NCI-H510A (cell line): ENCODE results near the gene GATAD2A.
"Not testable (repeated sequence)": the region's sequence is repeated elsewhere in the genome, so short reads cannot be mapped to it uniquely, and the experiment has no call there.

ENCODE experiments used
- DNase-seq: peaks from one replicate; lab custom pipeline; 2025; lab: John Stamatoyannopoulos, UW

The GATAD2A gene

GRCh38 chr19:19387108-19387507 lies 18.4 kb upstream of the GATAD2A start:
- DNase-seq: no peak

GRCh38 chr19:19388568-19389555 lies 16.6 kb upstream of the GATAD2A start:
- no peak for DNase-seq

DNA sequence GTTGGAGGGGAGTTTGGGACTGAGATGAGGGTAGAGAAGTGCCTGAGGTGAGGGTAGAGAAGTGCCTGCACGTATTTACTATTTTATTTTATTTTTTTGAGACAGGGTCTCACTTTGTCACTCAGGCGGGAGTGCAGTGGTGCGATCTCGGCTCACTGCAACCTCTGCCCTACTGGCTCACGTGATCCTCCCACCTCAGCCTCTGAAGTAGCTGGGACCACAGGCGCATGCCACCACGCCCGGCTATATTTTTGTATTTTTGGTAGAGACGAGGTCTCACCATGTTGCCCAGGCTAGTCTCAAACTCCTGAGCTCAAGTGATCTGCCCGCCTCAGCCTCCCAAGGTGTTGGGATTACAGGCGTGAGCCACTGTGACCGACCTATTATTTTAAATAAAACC lies 15.8 kb upstream of the GATAD2A start:
- not testable (repeated sequence) for DNase-seq

GRCh38 chr19:19394333-19394732 lies 11.1 kb upstream of the GATAD2A start:
- not testable (repeated sequence) for DNase-seq

DNA sequence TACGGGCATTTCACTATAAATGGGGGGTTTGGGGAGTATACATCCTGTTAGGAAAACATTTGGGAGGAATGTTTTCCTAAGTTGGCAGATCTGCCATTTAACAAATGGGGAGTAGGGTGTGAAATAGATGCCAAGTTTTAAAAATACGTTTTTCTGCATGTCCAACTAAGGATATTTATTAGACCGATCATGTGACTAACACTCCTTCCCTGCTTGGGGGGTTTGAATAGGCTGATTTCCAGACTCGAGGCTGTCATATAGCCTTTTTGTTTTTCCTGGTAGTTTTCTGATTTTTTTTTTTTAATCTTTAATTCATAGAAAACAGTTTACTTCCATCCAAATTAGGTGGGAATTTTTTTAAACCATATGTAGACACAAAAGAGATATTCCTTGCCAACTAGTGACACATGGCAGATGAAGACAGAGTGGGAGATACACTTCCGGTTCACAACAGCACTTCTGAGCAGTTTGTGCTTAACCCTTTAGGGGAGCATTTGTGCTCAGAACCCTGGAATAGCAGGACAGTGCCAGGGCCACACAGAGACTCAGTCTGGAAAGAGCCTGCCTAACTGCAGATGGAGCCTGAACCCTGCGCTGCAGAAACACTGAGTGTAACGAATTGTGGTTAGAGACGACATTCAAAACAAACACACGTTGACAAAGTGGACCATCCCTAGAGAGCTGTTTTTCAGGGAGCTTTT lies 5.6 kb upstream of the GATAD2A start:
- DNase-seq: no peak

- DNase-seq: no peak
These were observed 2.7 kb upstream of the GATAD2A start for GRCh38 chr19:19402656-19403372.

GRCh38 chr19:19403373-19403901 lies 2.0 kb upstream of the GATAD2A start:
- DNase-seq: no peak

DNA sequence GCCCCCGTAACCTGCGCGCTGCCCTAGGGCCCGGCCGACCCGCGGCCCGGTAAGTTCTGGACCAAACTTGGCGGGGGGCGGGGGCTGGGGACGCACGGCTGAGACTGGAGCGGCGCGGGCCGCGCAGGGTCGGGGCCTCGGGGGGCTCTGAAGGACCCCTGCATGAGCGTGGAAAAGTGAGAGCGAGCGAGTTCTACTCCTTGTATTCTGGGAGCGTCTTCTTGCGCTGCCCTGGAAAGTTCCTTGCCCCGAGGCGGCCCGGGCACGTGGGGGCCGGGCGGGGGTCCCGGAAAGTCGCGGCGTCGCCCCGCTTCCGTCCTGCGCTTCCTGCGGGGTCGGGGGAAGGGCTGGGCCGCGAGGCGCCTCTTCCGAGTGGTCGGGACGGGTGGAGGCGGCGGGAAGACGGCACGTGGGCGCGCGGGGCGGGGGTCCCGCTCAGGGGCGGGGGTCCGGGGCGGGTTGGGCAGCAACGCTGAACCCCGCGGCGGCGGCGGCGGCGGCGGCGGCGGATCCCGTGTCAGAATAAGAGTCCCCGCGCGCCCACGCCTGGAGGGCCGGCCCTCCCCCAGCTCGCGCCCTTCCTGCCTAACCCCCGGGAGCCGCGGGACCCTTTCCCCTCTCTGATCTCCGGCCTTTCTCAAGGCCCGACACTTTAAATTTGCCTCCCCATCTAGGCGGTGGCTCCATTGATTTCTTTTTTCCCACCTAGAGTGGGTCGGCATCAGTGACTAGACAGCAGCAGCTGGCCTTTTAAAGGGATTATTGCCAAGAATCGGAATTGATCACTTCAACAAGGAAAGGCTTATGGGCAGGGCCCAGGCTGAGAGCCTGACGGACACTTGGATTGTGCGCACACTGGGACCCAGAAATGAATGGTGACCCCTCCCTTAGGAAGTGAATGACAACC lies 749 bp downstream of the GATAD2A start:
- no peak for DNase-seq

- no peak for DNase-seq
These were observed 1.6 kb downstream of the GATAD2A start for GRCh38 chr19:19406878-19407632.

GRCh38 chr19:19407633-19407930 lies 2.1 kb downstream of the GATAD2A start:
- DNase-seq: no peak

DNA sequence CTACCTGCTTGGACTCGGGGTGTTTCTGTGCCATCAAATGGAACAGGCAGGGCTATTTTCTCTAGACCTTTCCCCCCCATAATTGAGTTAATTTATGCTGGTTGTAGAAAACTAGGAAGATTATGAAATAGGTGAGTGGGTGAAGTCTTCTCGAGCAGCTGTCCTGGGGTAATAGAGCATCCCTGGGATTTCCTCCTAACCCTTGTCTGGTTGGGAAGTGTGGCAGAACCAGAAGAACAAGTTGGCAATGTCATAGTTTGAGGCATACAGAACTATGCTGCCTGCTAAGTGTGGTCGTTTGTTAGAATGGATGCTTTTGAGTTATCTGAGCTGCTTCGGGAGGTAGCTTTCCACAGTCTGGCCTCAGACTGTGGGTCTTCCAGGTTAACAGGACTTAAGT lies 3.7 kb downstream of the GATAD2A start:
- DNase-seq: peak; percentile 43

DNA sequence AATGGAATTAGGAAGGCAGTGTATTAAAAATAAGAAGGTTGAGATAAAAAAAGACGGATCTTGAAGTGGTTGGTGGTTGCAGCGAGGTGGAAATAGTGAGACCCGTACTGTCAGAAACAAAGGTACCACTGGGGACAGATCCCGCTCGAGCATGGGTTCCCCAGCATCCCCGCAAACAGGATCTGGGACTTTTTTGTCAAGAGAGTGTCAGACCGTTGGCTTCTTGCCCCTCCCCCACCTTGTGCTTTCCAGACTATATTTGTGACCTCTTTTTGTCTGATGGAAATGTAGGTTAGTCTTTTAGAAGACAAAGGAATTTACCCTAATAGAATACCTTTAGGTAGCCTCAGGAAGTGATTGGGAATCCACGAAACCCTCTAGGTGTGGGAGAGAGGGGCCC lies 4.2 kb downstream of the GATAD2A start:
- no peak for DNase-seq

GRCh38 chr19:19410553-19411550 lies 5.4 kb downstream of the GATAD2A start:
- no peak for DNase-seq

DNA sequence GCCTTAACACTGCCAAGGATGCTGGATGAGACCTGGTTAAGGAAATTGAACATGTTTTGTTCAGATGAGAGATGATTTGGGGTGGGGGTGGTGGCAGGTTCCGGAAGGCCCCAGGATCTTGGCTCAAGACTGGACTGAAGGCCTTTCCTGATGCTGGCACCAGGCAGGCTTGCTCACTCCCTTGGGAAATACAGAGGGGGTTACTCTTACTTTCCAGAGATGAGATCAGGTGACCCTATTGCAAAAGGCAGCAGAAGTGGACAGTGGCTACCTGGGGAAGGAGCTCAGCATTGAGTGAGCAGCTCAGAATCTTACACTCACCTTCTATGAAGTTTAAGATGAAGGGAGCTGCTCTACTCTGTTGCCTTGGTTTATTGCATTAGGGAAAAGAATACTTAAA lies 10.8 kb downstream of the GATAD2A start:
- no peak for DNase-seq

GRCh38 chr19:19417046-19417445 lies 11.6 kb downstream of the GATAD2A start:
- DNase-seq: no peak

DNA sequence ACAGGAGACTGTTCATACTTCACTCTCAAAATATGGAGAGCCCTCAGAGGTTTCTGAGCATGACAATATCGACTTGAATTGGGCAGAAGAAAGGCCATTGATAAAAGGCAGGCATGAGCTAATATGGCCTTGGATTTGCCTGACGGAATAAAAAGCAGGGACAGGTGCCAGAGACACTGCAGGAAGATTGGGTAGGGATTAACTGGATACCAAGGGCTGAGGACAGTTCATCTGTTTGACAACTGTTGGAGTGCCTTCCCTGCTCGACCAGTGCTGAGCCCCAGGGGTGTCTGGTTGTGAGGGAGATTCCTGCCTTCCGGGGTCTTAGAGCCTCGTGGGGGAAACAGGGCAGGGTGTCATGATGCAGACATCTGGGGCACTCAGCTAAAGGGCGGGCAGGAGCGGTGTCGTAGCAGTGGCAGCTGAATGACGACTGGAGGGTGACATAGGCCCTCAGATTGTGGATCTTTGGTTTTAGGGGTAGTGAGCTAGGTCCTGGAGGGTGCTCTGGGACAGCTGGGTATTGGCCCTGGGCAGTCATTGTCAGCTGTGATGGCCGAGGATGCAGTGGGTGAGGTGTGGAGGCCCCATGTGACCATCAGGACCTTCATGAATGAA lies 12.3 kb downstream of the GATAD2A start:
- no peak for DNase-seq

GRCh38 chr19:19418555-19419260 lies 13.2 kb downstream of the GATAD2A start:
- DNase-seq: no peak
